ENCODE data around the gene FMNL2.

FMNL2 gene

DNA sequence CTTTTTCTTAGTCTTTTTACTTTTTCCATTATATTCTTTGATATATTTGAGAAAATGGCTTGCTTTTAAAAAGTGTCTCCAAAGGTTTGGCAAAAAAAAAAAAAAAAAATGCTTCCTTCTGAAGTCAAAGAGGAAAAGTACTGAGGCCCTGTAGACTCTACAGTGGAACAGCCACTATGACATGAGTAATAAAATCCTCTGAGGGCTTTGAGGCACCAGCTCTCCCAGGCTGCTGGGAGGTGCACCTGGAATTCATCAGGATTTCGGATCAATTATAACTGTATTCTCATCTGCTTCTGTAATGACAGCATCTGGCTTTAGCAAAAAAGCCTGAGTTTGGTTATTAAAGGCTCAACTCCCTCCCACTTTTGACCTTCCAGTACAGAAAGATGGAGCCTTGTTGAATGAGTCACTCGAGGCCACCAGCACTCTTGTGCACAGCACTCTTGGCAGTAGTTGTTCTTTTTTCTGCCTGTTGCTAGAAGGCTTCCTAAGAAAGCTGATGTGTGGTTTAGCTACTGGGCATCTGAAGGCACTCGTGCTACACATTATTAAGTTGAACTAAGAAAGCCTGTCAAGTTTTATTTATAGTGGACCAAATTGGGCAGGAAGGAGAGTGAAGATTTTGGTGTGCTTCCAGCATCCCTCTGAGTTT lies 251.0 kb downstream of the FMNL2 start:
- H3K27me3 ChIP-seq (ENCODE audit: insufficient read depth, low read depth, severe bottlenecking), result no peaks in the 10 kb centered on the region
- peaks cover 7% of the 10 kb centered on the region for H3K36me3 ChIP-seq
- no peak overlapping the region for H3K27ac ChIP-seq
- no peak overlapping the region for H3K4me3 ChIP-seq (ENCODE audit: low read depth, low read length)
- no peak for DNase-seq
- TF ChIP-seq, protein P1, sequence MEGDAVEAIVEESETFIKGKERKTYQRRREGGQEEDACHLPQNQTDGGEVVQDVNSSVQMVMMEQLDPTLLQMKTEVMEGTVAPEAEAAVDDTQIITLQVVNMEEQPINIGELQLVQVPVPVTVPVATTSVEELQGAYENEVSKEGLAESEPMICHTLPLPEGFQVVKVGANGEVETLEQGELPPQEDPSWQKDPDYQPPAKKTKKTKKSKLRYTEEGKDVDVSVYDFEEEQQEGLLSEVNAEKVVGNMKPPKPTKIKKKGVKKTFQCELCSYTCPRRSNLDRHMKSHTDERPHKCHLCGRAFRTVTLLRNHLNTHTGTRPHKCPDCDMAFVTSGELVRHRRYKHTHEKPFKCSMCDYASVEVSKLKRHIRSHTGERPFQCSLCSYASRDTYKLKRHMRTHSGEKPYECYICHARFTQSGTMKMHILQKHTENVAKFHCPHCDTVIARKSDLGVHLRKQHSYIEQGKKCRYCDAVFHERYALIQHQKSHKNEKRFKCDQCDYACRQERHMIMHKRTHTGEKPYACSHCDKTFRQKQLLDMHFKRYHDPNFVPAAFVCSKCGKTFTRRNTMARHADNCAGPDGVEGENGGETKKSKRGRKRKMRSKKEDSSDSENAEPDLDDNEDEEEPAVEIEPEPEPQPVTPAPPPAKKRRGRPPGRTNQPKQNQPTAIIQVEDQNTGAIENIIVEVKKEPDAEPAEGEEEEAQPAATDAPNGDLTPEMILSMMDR (IDR thresholded peaks at IDR 0.05; ENCODE audit: low read depth, low read length), result no peak
- H3K9me3 ChIP-seq (ENCODE audit: severe bottlenecking), result no peaks in the 10 kb centered on the region

DNA sequence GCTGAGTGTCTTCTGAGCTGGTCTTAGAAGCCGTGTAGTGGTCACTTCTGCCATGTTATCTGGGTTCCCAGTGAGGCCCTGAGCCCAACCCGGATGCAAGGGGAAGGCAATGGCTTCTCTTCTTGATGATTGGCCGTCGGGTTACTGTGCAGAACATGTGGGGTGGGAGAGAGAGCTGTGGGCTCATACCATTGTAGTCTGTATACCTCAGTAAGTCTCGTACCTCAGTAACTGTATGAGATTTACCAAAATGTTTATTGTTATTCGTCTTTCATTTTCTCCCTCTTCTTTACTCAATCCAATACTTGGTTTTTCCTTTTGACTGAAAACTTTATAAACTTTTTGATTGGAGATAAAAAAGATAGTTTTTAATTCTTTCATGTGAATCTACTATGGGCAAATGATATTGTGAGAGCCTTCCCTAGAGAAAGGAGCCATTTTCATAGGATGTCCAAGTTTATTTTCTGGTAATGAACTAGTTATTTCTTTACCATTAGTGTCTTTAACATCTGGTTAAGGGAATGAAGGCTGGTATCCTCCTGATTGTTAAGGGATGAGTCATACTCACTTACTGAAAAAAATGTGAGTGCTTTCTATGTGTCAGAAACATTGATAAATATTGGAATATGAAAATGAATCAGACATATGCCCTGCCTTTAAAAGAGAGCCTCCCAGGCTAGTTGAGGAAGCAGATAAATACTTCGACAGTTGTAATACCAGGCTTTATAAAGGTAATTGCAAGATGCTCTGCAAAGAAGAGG lies 252.4 kb downstream of the FMNL2 start:
- no peaks in the 10 kb centered on the region for H3K27me3 ChIP-seq (ENCODE audit: insufficient read depth, low read depth, severe bottlenecking)
- DNase-seq, result no peak
- H3K36me3 ChIP-seq, result peaks cover 3% of the 10 kb centered on the region
- H3K27ac ChIP-seq, result no peak overlapping the region
- H3K9me3 ChIP-seq (ENCODE audit: severe bottlenecking), result no peaks in the 10 kb centered on the region
- TF ChIP-seq, protein P1 (IDR thresholded peaks at IDR 0.05; ENCODE audit: low read depth, low read length), result no peak
- no peak overlapping the region for H3K4me3 ChIP-seq (ENCODE audit: low read depth, low read length)

DNA sequence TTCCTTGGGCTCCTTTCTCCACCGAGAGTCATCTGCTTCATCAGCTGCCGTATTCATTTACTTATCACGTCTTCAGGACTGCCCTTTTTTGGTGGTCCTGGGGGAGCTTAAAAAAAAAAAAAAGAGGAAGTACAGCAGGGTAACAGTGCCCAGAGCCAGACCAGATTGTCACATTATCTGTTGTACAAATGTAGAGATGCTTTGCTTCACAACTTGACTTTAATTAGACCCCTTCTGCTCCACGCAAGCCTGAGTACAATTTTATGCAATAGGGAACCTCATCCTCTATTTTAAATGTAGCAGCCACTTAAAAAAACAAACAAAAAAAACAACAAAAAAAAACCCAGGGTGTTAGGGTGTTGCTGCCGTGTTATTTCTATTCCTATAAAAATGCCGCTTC lies 254.0 kb downstream of the FMNL2 start:
- Histone ChIP-seq H3K4me3 (ENCODE audit: low read depth, low read length) (no peak overlapping the region), H3K9me3 (ENCODE audit: severe bottlenecking) (no peaks in the 10 kb centered on the region), H3K36me3 (no peaks in the 10 kb centered on the region; the same call in 1 of the 2 replicates), H3K27me3 (ENCODE audit: insufficient read depth, low read depth, severe bottlenecking) (no peaks in the 10 kb centered on the region), H3K27ac (no peak overlapping the region)
- TF ChIP-seq, protein P1 (IDR thresholded peaks at IDR 0.05; ENCODE audit: low read depth, low read length), result no peak
- no peak for DNase-seq

DNA sequence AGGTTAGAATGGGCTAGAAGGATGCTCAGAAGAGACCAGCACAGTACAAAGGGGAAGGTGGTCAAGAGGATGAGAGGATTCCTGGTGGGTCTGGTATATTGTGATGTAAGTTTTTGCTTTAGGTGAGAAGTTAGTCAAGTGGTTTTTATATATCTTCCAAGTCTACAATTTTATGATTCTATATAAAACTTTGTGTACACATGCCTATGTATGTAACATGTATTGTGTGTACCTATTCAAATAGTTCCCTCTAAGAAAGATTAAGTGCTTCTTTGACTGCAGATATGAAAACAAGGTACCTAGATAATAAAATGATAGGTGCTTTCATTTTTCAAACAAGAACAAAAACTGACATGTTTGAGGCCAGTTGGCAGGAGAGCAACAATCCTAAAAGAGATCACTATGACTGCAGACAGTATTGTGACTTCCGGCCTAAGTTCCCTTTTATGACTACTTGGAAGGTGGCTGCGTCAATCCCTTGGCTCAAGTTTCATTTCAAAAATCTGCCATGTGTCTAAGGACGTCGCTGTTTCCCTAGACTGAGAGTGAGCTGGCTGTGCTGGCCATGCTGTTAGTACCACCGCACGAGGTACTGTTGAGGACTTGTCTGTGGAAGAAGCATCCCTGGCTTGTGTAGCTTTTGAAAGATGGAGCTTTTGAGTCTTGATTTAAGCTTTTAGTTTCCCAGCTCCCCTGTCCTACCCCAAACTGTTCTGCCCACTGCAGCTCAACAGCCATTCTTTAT lies 259.2 kb downstream of the FMNL2 start:
- H3K9me3 ChIP-seq (ENCODE audit: severe bottlenecking), result no peaks in the 10 kb centered on the region
- TF ChIP-seq, protein P1 (IDR thresholded peaks at IDR 0.05; ENCODE audit: low read depth, low read length), result no peak
- H3K36me3 ChIP-seq, result no peaks in the 10 kb centered on the region; the same call in 1 of the 2 replicates
- H3K27me3 ChIP-seq (ENCODE audit: insufficient read depth, low read depth, severe bottlenecking), result no peaks in the 10 kb centered on the region
- no peak for DNase-seq
- H3K27ac ChIP-seq, result no peak overlapping the region
- H3K4me3 ChIP-seq (ENCODE audit: low read depth, low read length), result no peak overlapping the region

DNA sequence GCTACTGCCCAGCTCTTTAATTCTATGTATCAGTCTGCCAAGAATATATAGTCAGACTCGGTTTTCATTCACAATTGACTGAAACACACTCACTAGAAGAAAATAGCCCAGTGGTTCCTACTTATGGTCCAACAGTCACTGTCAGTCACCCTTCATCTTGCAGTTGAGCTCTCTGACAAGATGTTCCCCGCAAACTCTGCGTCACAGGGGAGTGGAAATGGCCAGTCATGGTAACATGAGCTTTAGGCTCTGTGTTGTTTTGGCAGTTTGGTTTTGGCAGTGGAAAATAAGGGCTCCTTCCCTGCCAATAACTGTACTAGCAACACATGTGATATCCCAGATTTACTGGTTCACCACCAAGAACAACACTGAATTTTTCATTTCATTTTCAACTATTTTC lies 259.8 kb downstream of the FMNL2 start:
- H3K36me3 ChIP-seq, result no peaks in the 10 kb centered on the region
- H3K27ac ChIP-seq, result no peak overlapping the region
- DNase-seq, result no peak
- TF ChIP-seq, protein P1 (IDR thresholded peaks at IDR 0.05; ENCODE audit: low read depth, low read length), result no peak
- no peak overlapping the region for H3K4me3 ChIP-seq (ENCODE audit: low read depth, low read length)
- H3K9me3 ChIP-seq (ENCODE audit: severe bottlenecking), result no peaks in the 10 kb centered on the region
- no peaks in the 10 kb centered on the region for H3K27me3 ChIP-seq (ENCODE audit: insufficient read depth, low read depth, severe bottlenecking)
